Lower leg skin (tissue), 4 donors: Measurements from ENCODE around the gene PYGO2. TPM values are rescaled to one million over a fixed set of nuclear protein-coding genes. Genes with fewer than 3 reads are reported as not detected.
"Not testable (repeated sequence)": the region's sequence is repeated elsewhere in the genome, so short reads cannot be mapped to it uniquely, and the experiment has no call there.

Source experiments
- DNase-seq, 2 donors: peaks; one replicate each; pipeline ENCODE4 v3.0.0-alpha.2; 2019; ENCODE audit warnings: low spot score in 2 of 2
- H3K4me3 ChIP-seq: fragments of 200-600 bp; sonication (generic); 2 replicates; pipeline ENCODE4 v1.5.1; 2017; ENCODE audit warnings: mild to moderate bottlenecking, low read depth; ENCODE audit not compliant: poor library complexity, severe bottlenecking
- POLR2A ChIP-seq, 2 donors: fragments of 450-650 bp; IDR thresholded peaks; one replicate each; pipeline ENCODE4 v1.6.1; 2016 to 2017; ENCODE audit warnings: antibody characterized with exemption in 2 of 2, mild to moderate bottlenecking in 1 of 2, moderate library complexity in 1 of 2
- WGBS, 2 donors: methylation state at CpG; one replicate each; pipeline ENCODE4 v1.1.5; 2018; 5-methylcytosine and 5-hydroxymethylcytosine counted together
- intact Hi-C: fragments of 100-400 bp; cut with DNase I; formaldehyde crosslinking; loops from one replicate; pipeline ENCODE4 v1.15.0; 2023; ENCODE audit warnings: low total_unique reads
- microRNA-seq, 2 donors: library from miRNA; unstranded; fragments of <30 nt; microRNA quantifications; one replicate each; pipeline ENCODE4, GENCODE V29; 2016; ENCODE audit warnings: borderline replicate concordance in 2 of 2, borderline number of aligned reads in 1 of 2
- total RNA-seq, 4 donors: library from RNA; depleted of rRNA; stranded (reverse); fragments of >200 nt; gene quantifications; one replicate each; pipeline ENCODE4 v1.1.0, GENCODE V29; 2016
- TF ChIP-seq, protein P1 (sequence below), 3 donors: fragments of 450-650 bp; IDR thresholded peaks; one replicate each; pipeline ENCODE4 v1.5.1; 2016; ENCODE audit warnings: antibody characterized with exemption in 3 of 3, mild to moderate bottlenecking in 3 of 3, moderate library complexity in 2 of 3

The PYGO2 gene
- total RNA-seq, 4 donors from 2014 or later = 31.9 to 38.0 (median 36.3) TPM

DNA sequence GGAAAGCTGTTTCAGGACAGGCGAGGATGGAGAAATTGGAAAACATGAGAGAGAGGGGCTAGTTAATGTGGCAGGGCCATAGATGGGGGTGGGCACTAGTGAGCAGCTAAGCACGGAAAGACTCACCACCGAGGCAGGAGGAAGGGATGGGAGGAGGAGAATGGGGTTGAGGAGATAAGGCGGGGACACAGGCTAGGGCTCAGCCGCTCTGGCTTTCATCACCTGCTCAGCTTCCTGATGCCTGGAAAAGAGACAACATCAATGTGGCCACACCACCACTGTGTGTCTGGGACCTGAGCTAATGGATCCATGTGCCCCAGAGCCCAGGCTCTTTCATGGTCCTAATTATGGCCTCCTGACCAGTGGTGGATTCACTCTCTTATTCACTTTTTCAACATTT lies 52.6 kb downstream of the PYGO2 start:
- peak in 1 of 2 donors; percentile 72 for DNase-seq
- TF ChIP-seq POLR2A (IDR thresholded peaks at IDR 0.05) = no peak
- TF ChIP-seq, protein P1, sequence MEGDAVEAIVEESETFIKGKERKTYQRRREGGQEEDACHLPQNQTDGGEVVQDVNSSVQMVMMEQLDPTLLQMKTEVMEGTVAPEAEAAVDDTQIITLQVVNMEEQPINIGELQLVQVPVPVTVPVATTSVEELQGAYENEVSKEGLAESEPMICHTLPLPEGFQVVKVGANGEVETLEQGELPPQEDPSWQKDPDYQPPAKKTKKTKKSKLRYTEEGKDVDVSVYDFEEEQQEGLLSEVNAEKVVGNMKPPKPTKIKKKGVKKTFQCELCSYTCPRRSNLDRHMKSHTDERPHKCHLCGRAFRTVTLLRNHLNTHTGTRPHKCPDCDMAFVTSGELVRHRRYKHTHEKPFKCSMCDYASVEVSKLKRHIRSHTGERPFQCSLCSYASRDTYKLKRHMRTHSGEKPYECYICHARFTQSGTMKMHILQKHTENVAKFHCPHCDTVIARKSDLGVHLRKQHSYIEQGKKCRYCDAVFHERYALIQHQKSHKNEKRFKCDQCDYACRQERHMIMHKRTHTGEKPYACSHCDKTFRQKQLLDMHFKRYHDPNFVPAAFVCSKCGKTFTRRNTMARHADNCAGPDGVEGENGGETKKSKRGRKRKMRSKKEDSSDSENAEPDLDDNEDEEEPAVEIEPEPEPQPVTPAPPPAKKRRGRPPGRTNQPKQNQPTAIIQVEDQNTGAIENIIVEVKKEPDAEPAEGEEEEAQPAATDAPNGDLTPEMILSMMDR (IDR thresholded peaks at IDR 0.05) = no peak
- 91 to 92% methylated on average over 5 of the region's 5 CpGs for WGBS, 2 donors
- H3K4me3 ChIP-seq = no peak overlapping the region
- intact Hi-C loops = loop anchor here (5.0 kb wide), 1 partner anchor 143 kb away; the partner anchor contains the start of gene ADAM15

DNA sequence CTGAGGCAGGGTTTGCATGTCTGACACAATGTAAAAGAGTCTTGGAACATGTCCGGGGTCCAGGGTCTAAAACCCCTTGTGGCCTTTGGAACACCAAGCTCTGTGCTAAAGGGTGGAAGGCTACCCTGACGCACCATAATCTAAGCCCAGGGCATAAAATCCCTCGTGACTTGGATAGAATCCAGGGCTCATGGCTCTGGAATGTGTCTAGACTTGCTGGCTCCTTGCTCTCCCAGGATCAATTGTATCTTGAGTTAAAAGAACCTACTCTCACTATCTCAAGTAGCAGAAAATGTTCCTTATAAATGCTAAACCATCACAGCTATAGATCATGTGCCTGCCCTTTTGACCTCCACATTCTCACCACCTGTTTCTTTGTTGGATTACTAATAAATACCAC lies 53.5 kb downstream of the PYGO2 start:
- WGBS, 2 donors = 56 to 61% methylated on average over 3 of the region's 3 CpGs
- not testable (repeated sequence) for H3K4me3 ChIP-seq
- intact Hi-C loops = loop anchor here (5.0 kb wide), 1 partner anchor 144 kb away; the partner anchor contains the start of gene ADAM15
- DNase-seq = peak in 1 of 2 donors; percentile 15

Small RNA genes within 50 kb of the gene (microRNA-seq; reads per million reads assigned to microRNA genes)
- 0 reads per million in 2 donors for gene MIR4258

Other genes with a start within 250 kb of the PYGO2 start
- 1 to 10 TPM in 1 of 4 donors, under 1 TPM in 3; 0.13 to 2.1 (median 0.36) TPM for gene KCNN3, start 91.5 kb downstream of the PYGO2 start, total RNA-seq
- 10 to 100 TPM; 20.6 to 37.0 (median 33.3) TPM for gene PMVK, start 25.1 kb downstream of the PYGO2 start, total RNA-seq
- 10 to 100 TPM; 52.1 to 84.1 (median 63.7) TPM for gene PBXIP1, start 5.7 kb downstream of the PYGO2 start, total RNA-seq
- 10 to 100 TPM; 45.4 to 68.9 (median 66.4) TPM for gene SHC1, start 9.0 kb upstream of the PYGO2 start, total RNA-seq
- 10 to 100 TPM; 40.0 to 58.7 (median 45.3) TPM for gene CKS1B, start 12.9 kb upstream of the PYGO2 start, total RNA-seq
- gene FLAD1, start 21.6 kb upstream of the PYGO2 start, total RNA-seq = 10 to 100 TPM; 38.7 to 45.3 (median 41.6) TPM
- 1 to 10 TPM in 1 of 4 donors, not detected in 3; 1.4 TPM for gene LENEP, start 31.8 kb upstream of the PYGO2 start, total RNA-seq
- 100 to 1,000 TPM; 270 to 295 (median 286) TPM for gene ZBTB7B, start 41.0 kb upstream of the PYGO2 start, total RNA-seq
- 10 to 100 TPM in 1 of 4 donors, 1 to 10 TPM in 3; 3.8 to 11.5 (median 6.3) TPM for gene DCST2, start 72.0 kb upstream of the PYGO2 start, total RNA-seq
- gene DCST1, start 72.0 kb upstream of the PYGO2 start, total RNA-seq = 1 to 10 TPM in 2 of 4 donors, under 1 TPM in 2; 0.38 to 3.6 (median 0.87) TPM
- 100 to 1,000 TPM; 232 to 289 (median 279) TPM for gene ADAM15, start 89.5 kb upstream of the PYGO2 start, total RNA-seq
- 10 to 100 TPM; 29.5 to 66.6 (median 52.9) TPM for gene EFNA4, start 102.0 kb upstream of the PYGO2 start, total RNA-seq
- 100 to 1,000 TPM; 111 to 150 (median 129) TPM for gene EFNA3, start 117.1 kb upstream of the PYGO2 start, total RNA-seq
- 100 to 1,000 TPM; 125 to 235 (median 185) TPM for gene EFNA1, start 166.1 kb upstream of the PYGO2 start, total RNA-seq
- gene SLC50A1, start 174.1 kb upstream of the PYGO2 start, total RNA-seq = 10 to 100 TPM; 33.3 to 59.4 (median 43.7) TPM
- 10 to 100 TPM; 19.2 to 74.7 (median 36.9) TPM for gene DPM3, start 178.7 kb upstream of the PYGO2 start, total RNA-seq
- gene KRTCAP2, start 211.5 kb upstream of the PYGO2 start, total RNA-seq = 100 to 1,000 TPM in 2 of 4 donors, 10 to 100 TPM in 2; 48.6 to 109 (median 97.6) TPM
- 1 to 10 TPM in 1 of 4 donors, under 1 TPM in 2, not detected in 1; 0.17 to 1.2 (median 0.62) TPM for gene TRIM46, start 212.1 kb upstream of the PYGO2 start, total RNA-seq
- gene THBS3, start 246.1 kb upstream of the PYGO2 start, total RNA-seq = 10 to 100 TPM; 15.6 to 26.6 (median 20.2) TPM
- gene MTX1, start 246.9 kb upstream of the PYGO2 start, total RNA-seq = 10 to 100 TPM; 20.5 to 54.8 (median 40.8) TPM